Measurements from ENCODE around the gene HLA-DQA2.

- TF ChIP-seq CTCF (IDR thresholded peaks at IDR 0.05), result no peak
- no peak for TF ChIP-seq POLR2A (IDR thresholded peaks at IDR 0.05)
These were observed at the start of gene HLA-DQA2 for GRCh38 chr6:32741031-32741960.

Measured in right lobe of liver (tissue), 4 donors.